ENCODE data around the gene ZNF829. TPM values are rescaled to one million over a fixed set of nuclear protein-coding genes. Genes with fewer than 3 reads are reported as not detected.

The ZNF829 gene
- total and polyA plus RNA-seq, 10 of the 15 experiments (the other 5 are each of a cell fraction or from before 2014, with no cell fraction given): 0.08 to 0.63 (median 0.22) TPM

Small RNAs within 50 kb of the gene (small RNA-seq; reads per million reads assigned to genes)
- not detected for gene RF00019

Other genes starting within 250 kb of the ZNF829 start
- 2.1 and 2.6 TPM in 2 replicates for gene ZNF461, start 249.5 kb downstream of the ZNF829 start, total RNA-seq (2014; rRNA removed)
- gene ZNF461, start 249.5 kb downstream of the ZNF829 start, total RNA-seq (2014; rRNA removed; fragmentation: Illumina TruSeq; extraction: Trizol): 3.5 and 3.6 TPM in 2 replicates
- gene ZNF461, start 249.5 kb downstream of the ZNF829 start, total RNA-seq (2021): 2.8 and 3.0 TPM in 2 replicates
- gene ZNF461, start 249.5 kb downstream of the ZNF829 start, polyA plus RNA-seq (2011; rRNA removed): 4.5 and 5.1 TPM in 2 replicates
- gene ZNF461, start 249.5 kb downstream of the ZNF829 start, polyA plus RNA-seq (2014; fragmentation: Illumina TruSeq; extraction: Trizol): 2.2 TPM in 2 replicates
- gene ZNF461, start 249.5 kb downstream of the ZNF829 start, polyA plus RNA-seq (2014; fragmentation: Nextera tagmentation; extraction: Ambion mirVana): 1 to 10 TPM; 1.2 to 1.3 TPM
- gene ZNF461, start 249.5 kb downstream of the ZNF829 start, polyA plus RNA-seq (2014; rRNA removed): 2.0 and 4.0 TPM in 2 replicates
- 1 to 10 TPM; 1.8 to 2.2 TPM for gene ZNF461, start 249.5 kb downstream of the ZNF829 start, polyA plus RNA-seq (2016; fragmentation: Nextera tagmentation; extraction: Ambion mirVana)
- 4.9 and 7.0 TPM in 2 replicates for gene ZNF567, start 228.7 kb downstream of the ZNF829 start, total RNA-seq (2014; rRNA removed)
- 10.4 and 12.2 TPM in 2 replicates for gene ZNF567, start 228.7 kb downstream of the ZNF829 start, total RNA-seq (2014; rRNA removed; fragmentation: Illumina TruSeq; extraction: Trizol)
- gene ZNF567, start 228.7 kb downstream of the ZNF829 start, total RNA-seq (2021): 5.4 TPM in 2 replicates
- gene ZNF567, start 228.7 kb downstream of the ZNF829 start, polyA plus RNA-seq (2011; rRNA removed): 11.9 and 18.1 TPM in 2 replicates
- 9.7 and 16.6 TPM in 2 replicates for gene ZNF567, start 228.7 kb downstream of the ZNF829 start, polyA plus RNA-seq (2014; fragmentation: Illumina TruSeq; extraction: Trizol)
- 10 to 100 TPM in 1 of 2 experiments, 1 to 10 TPM in 1; 8.8 to 11.5 TPM for gene ZNF567, start 228.7 kb downstream of the ZNF829 start, polyA plus RNA-seq (2014; fragmentation: Nextera tagmentation; extraction: Ambion mirVana)
- gene ZNF567, start 228.7 kb downstream of the ZNF829 start, polyA plus RNA-seq (2014; rRNA removed): 5.3 and 6.2 TPM in 2 replicates
- gene ZNF567, start 228.7 kb downstream of the ZNF829 start, polyA plus RNA-seq (2016; fragmentation: Nextera tagmentation; extraction: Ambion mirVana): 1 to 10 TPM; 8.5 to 8.6 TPM
- gene ZNF850, start 143.5 kb downstream of the ZNF829 start, total RNA-seq (2014; rRNA removed): 3.4 and 4.1 TPM in 2 replicates
- gene ZNF850, start 143.5 kb downstream of the ZNF829 start, total RNA-seq (2014; rRNA removed; fragmentation: Illumina TruSeq; extraction: Trizol): 5.4 and 6.4 TPM in 2 replicates
- gene ZNF850, start 143.5 kb downstream of the ZNF829 start, total RNA-seq (2021): 4.5 and 6.1 TPM in 2 replicates
- gene ZNF850, start 143.5 kb downstream of the ZNF829 start, polyA plus RNA-seq (2011; rRNA removed): 5.0 and 6.3 TPM in 2 replicates
- gene ZNF850, start 143.5 kb downstream of the ZNF829 start, polyA plus RNA-seq (2014; fragmentation: Illumina TruSeq; extraction: Trizol): 1.6 and 2.2 TPM in 2 replicates
- under 1 TPM; 0.44 to 0.63 TPM for gene ZNF850, start 143.5 kb downstream of the ZNF829 start, polyA plus RNA-seq (2014; fragmentation: Nextera tagmentation; extraction: Ambion mirVana)
- gene ZNF850, start 143.5 kb downstream of the ZNF829 start, polyA plus RNA-seq (2014; rRNA removed): 1.7 and 2.9 TPM in 2 replicates
- gene ZNF850, start 143.5 kb downstream of the ZNF829 start, polyA plus RNA-seq (2016; fragmentation: Nextera tagmentation; extraction: Ambion mirVana): 1 to 10 TPM; 1.7 to 2.2 TPM
- gene ZNF790, start 77.9 kb downstream of the ZNF829 start, total RNA-seq (2014; rRNA removed): 3.1 and 3.2 TPM in 2 replicates
- gene ZNF790, start 77.9 kb downstream of the ZNF829 start, total RNA-seq (2014; rRNA removed; fragmentation: Illumina TruSeq; extraction: Trizol): 5.2 and 5.3 TPM in 2 replicates
- gene ZNF790, start 77.9 kb downstream of the ZNF829 start, total RNA-seq (2021): 2.5 and 2.9 TPM in 2 replicates
- 0.87 and 1.7 TPM in 2 replicates for gene ZNF790, start 77.9 kb downstream of the ZNF829 start, polyA plus RNA-seq (2011; rRNA removed)
- gene ZNF790, start 77.9 kb downstream of the ZNF829 start, polyA plus RNA-seq (2014; fragmentation: Illumina TruSeq; extraction: Trizol): 2.7 and 3.7 TPM in 2 replicates
- gene ZNF790, start 77.9 kb downstream of the ZNF829 start, polyA plus RNA-seq (2014; fragmentation: Nextera tagmentation; extraction: Ambion mirVana): 1 to 10 TPM; 1.6 to 2.5 TPM
- gene ZNF790, start 77.9 kb downstream of the ZNF829 start, polyA plus RNA-seq (2014; rRNA removed): 1.6 and 2.1 TPM in 2 replicates
- gene ZNF790, start 77.9 kb downstream of the ZNF829 start, polyA plus RNA-seq (2016; fragmentation: Nextera tagmentation; extraction: Ambion mirVana): 1 to 10 TPM; 3.2 to 4.2 TPM
- 1.3 and 1.9 TPM in 2 replicates for gene ZNF345, start 65.4 kb downstream of the ZNF829 start, total RNA-seq (2014; rRNA removed)
- gene ZNF345, start 65.4 kb downstream of the ZNF829 start, total RNA-seq (2014; rRNA removed; fragmentation: Illumina TruSeq; extraction: Trizol): 1.8 and 1.9 TPM in 2 replicates
- 1.5 and 1.8 TPM in 2 replicates for gene ZNF345, start 65.4 kb downstream of the ZNF829 start, total RNA-seq (2021)
- gene ZNF345, start 65.4 kb downstream of the ZNF829 start, polyA plus RNA-seq (2011; rRNA removed): 2.3 and 3.3 TPM in 2 replicates
- 2.4 and 2.6 TPM in 2 replicates for gene ZNF345, start 65.4 kb downstream of the ZNF829 start, polyA plus RNA-seq (2014; fragmentation: Illumina TruSeq; extraction: Trizol)
- 1 to 10 TPM; 1.3 to 1.5 TPM for gene ZNF345, start 65.4 kb downstream of the ZNF829 start, polyA plus RNA-seq (2014; fragmentation: Nextera tagmentation; extraction: Ambion mirVana)
- 1.7 and 2.3 TPM in 2 replicates for gene ZNF345, start 65.4 kb downstream of the ZNF829 start, polyA plus RNA-seq (2014; rRNA removed)
- gene ZNF345, start 65.4 kb downstream of the ZNF829 start, polyA plus RNA-seq (2016; fragmentation: Nextera tagmentation; extraction: Ambion mirVana): 1 to 10 TPM; 2.1 to 3.0 TPM
- 0.17 and 2.0 TPM in 2 replicates for gene ZNF568, start within 50 bp of the ZNF829 start, total RNA-seq (2014; rRNA removed)
- 0.28 and 0.72 TPM in 2 replicates for gene ZNF568, start within 50 bp of the ZNF829 start, total RNA-seq (2014; rRNA removed; fragmentation: Illumina TruSeq; extraction: Trizol)
- gene ZNF568, start within 50 bp of the ZNF829 start, total RNA-seq (2021): 0.48 and 0.77 TPM in 2 replicates
- 0.16 and 0.40 TPM in 2 replicates for gene ZNF568, start within 50 bp of the ZNF829 start, polyA plus RNA-seq (2011; rRNA removed)
- 0.29 and 0.41 TPM in 2 replicates for gene ZNF568, start within 50 bp of the ZNF829 start, polyA plus RNA-seq (2014; fragmentation: Illumina TruSeq; extraction: Trizol)
- under 1 TPM; 0.16 to 0.31 TPM for gene ZNF568, start within 50 bp of the ZNF829 start, polyA plus RNA-seq (2014; fragmentation: Nextera tagmentation; extraction: Ambion mirVana)
- 0.23 and 0.24 TPM in 2 replicates for gene ZNF568, start within 50 bp of the ZNF829 start, polyA plus RNA-seq (2014; rRNA removed)
- gene ZNF568, start within 50 bp of the ZNF829 start, polyA plus RNA-seq (2016; fragmentation: Nextera tagmentation; extraction: Ambion mirVana): under 1 TPM; 0.21 to 0.52 TPM
- gene ZNF420, start 162.1 kb upstream of the ZNF829 start, total RNA-seq (2014; rRNA removed): 6.3 and 7.1 TPM in 2 replicates
- gene ZNF420, start 162.1 kb upstream of the ZNF829 start, total RNA-seq (2014; rRNA removed; fragmentation: Illumina TruSeq; extraction: Trizol): 8.0 and 8.6 TPM in 2 replicates
- 5.8 and 7.9 TPM in 2 replicates for gene ZNF420, start 162.1 kb upstream of the ZNF829 start, total RNA-seq (2021)
- gene ZNF420, start 162.1 kb upstream of the ZNF829 start, polyA plus RNA-seq (2011; rRNA removed): 6.4 and 13.8 TPM in 2 replicates
- gene ZNF420, start 162.1 kb upstream of the ZNF829 start, polyA plus RNA-seq (2014; fragmentation: Illumina TruSeq; extraction: Trizol): 4.8 and 4.9 TPM in 2 replicates
- 1 to 10 TPM; 6.4 to 7.8 TPM for gene ZNF420, start 162.1 kb upstream of the ZNF829 start, polyA plus RNA-seq (2014; fragmentation: Nextera tagmentation; extraction: Ambion mirVana)
- gene ZNF420, start 162.1 kb upstream of the ZNF829 start, polyA plus RNA-seq (2014; rRNA removed): 3.7 and 4.5 TPM in 2 replicates
- gene ZNF420, start 162.1 kb upstream of the ZNF829 start, polyA plus RNA-seq (2016; fragmentation: Nextera tagmentation; extraction: Ambion mirVana): 10 to 100 TPM; 10.6 to 11.4 TPM

All from GM12878 (cell line).